ENCODE measurements around the gene ADGRD1.

ADGRD1 gene

GRCh38 chr12:131085816-131086591, 132.3 kb downstream of the ADGRD1 start:
- no peaks in the 10 kb centered on the region for H3K9me2 ChIP-seq (ENCODE audit: low read depth, low read length)
- no peak overlapping the region for H3K9ac ChIP-seq (ENCODE audit: low read length)
- H4K20me1 ChIP-seq (ENCODE audit: insufficient read depth, low read length): no peaks in the 10 kb centered on the region
- no peaks in the 10 kb centered on the region for H3K4me1 ChIP-seq (ENCODE audit: insufficient read depth, low read length, severe bottlenecking)
- TF ChIP-seq EZH2 (IDR thresholded peaks at IDR 0.05; ENCODE audit: borderline replicate concordance, low read length): no peak
- TF ChIP-seq, protein P1, sequence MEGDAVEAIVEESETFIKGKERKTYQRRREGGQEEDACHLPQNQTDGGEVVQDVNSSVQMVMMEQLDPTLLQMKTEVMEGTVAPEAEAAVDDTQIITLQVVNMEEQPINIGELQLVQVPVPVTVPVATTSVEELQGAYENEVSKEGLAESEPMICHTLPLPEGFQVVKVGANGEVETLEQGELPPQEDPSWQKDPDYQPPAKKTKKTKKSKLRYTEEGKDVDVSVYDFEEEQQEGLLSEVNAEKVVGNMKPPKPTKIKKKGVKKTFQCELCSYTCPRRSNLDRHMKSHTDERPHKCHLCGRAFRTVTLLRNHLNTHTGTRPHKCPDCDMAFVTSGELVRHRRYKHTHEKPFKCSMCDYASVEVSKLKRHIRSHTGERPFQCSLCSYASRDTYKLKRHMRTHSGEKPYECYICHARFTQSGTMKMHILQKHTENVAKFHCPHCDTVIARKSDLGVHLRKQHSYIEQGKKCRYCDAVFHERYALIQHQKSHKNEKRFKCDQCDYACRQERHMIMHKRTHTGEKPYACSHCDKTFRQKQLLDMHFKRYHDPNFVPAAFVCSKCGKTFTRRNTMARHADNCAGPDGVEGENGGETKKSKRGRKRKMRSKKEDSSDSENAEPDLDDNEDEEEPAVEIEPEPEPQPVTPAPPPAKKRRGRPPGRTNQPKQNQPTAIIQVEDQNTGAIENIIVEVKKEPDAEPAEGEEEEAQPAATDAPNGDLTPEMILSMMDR (IDR thresholded peaks at IDR 0.05; ENCODE audit: low read length): no peak
- H3K4me3 ChIP-seq (ENCODE audit: low read depth, low read length, poor library complexity, severe bottlenecking): no peak overlapping the region
- H3K27me3 ChIP-seq (ENCODE audit: insufficient read depth, low read length): no peaks in the 10 kb centered on the region
- H3K27ac ChIP-seq (ENCODE audit: low read depth, low read length, poor library complexity, severe bottlenecking): no peak overlapping the region
- no peaks in the 10 kb centered on the region for H3K79me2 ChIP-seq (ENCODE audit: insufficient read depth, low read length)
- H3K4me2 ChIP-seq (ENCODE audit: low read length): no peak overlapping the region
- H2AFZ ChIP-seq (ENCODE audit: low read length): no peak overlapping the region
- H3F3A ChIP-seq (ENCODE audit: insufficient read depth, low read length): no peaks in the 10 kb centered on the region
- no peaks in the 10 kb centered on the region for H3K36me3 ChIP-seq (ENCODE audit: insufficient read depth, low read length)
- no peaks in the 10 kb centered on the region for H3K9me3 ChIP-seq (ENCODE audit: low read length)

DNA sequence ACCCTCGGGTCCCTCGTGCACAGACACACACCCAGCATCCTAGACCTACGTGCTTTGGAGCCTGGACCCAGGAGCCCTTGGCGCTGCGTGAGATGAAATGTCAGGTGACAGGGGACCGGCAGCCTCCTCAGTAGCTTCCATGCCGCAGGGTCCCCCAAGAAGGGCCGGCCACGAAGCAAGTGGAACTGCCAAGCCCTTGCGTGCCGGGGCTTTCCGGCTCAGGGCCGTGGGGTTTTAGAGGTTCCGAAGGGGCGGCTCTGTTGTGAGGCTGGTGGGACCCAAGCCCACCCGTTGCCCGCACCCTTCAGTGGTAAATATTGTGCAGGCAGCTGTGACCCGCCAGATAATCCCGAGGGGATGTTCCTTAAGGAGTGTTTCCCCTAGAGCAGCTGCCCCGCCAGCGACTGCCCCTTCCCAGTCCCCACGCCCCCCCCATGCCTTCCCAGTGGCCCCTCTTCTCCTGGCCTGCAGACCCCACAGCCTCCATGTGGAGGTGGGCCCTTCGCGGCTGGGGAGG, 133.7 kb downstream of the ADGRD1 start:
- no peaks in the 10 kb centered on the region for H3F3A ChIP-seq (ENCODE audit: insufficient read depth, low read length)
- H3K9me3 ChIP-seq (ENCODE audit: low read length): no peaks in the 10 kb centered on the region
- no peaks in the 10 kb centered on the region for H4K20me1 ChIP-seq (ENCODE audit: insufficient read depth, low read length)
- no peak overlapping the region for H2AFZ ChIP-seq (ENCODE audit: low read length)
- no peaks in the 10 kb centered on the region for H3K27me3 ChIP-seq (ENCODE audit: insufficient read depth, low read length)
- H3K36me3 ChIP-seq (ENCODE audit: insufficient read depth, low read length): no peaks in the 10 kb centered on the region
- TF ChIP-seq, protein P1 (IDR thresholded peaks at IDR 0.05; ENCODE audit: low read length): no peak
- TF ChIP-seq EZH2 (IDR thresholded peaks at IDR 0.05; ENCODE audit: borderline replicate concordance, low read length): no peak
- no peak overlapping the region for H3K9ac ChIP-seq (ENCODE audit: low read length)
- no peak overlapping the region for H3K27ac ChIP-seq (ENCODE audit: low read depth, low read length, poor library complexity, severe bottlenecking)
- H3K4me2 ChIP-seq (ENCODE audit: low read length): no peak overlapping the region
- H3K4me3 ChIP-seq (ENCODE audit: low read depth, low read length, poor library complexity, severe bottlenecking): no peak overlapping the region
- H3K4me1 ChIP-seq (ENCODE audit: insufficient read depth, low read length, severe bottlenecking): no peaks in the 10 kb centered on the region
- no peaks in the 10 kb centered on the region for H3K79me2 ChIP-seq (ENCODE audit: insufficient read depth, low read length)
- no peaks in the 10 kb centered on the region for H3K9me2 ChIP-seq (ENCODE audit: low read depth, low read length)

- H3K4me2 ChIP-seq (ENCODE audit: low read length): no peak overlapping the region
- H3K27me3 ChIP-seq (ENCODE audit: insufficient read depth, low read length): no peaks in the 10 kb centered on the region
- no peak overlapping the region for H2AFZ ChIP-seq (ENCODE audit: low read length)
- H3K36me3 ChIP-seq (ENCODE audit: insufficient read depth, low read length): no peaks in the 10 kb centered on the region
- H3K9me3 ChIP-seq (ENCODE audit: low read length): no peaks in the 10 kb centered on the region
- no peaks in the 10 kb centered on the region for H3F3A ChIP-seq (ENCODE audit: insufficient read depth, low read length)
- no peaks in the 10 kb centered on the region for H3K4me1 ChIP-seq (ENCODE audit: insufficient read depth, low read length, severe bottlenecking)
- H3K4me3 ChIP-seq (ENCODE audit: low read depth, low read length, poor library complexity, severe bottlenecking): no peak overlapping the region
- no peaks in the 10 kb centered on the region for H4K20me1 ChIP-seq (ENCODE audit: insufficient read depth, low read length)
- H3K9ac ChIP-seq (ENCODE audit: low read length): no peak overlapping the region
- no peaks in the 10 kb centered on the region for H3K9me2 ChIP-seq (ENCODE audit: low read depth, low read length)
- H3K79me2 ChIP-seq (ENCODE audit: insufficient read depth, low read length): no peaks in the 10 kb centered on the region
- TF ChIP-seq EZH2 (IDR thresholded peaks at IDR 0.05; ENCODE audit: borderline replicate concordance, low read length): no peak
- TF ChIP-seq, protein P1 (IDR thresholded peaks at IDR 0.05; ENCODE audit: low read length): no peak
- H3K27ac ChIP-seq (ENCODE audit: low read depth, low read length, poor library complexity, severe bottlenecking): no peak overlapping the region
Measured at GRCh38 chr12:131087991-131088700, 134.4 kb downstream of the ADGRD1 start.

All from OCI-LY1 (cell line).